Measurements from ENCODE around the gene ZNF185. TPM values are rescaled to one million over a fixed set of nuclear protein-coding genes. Genes with fewer than 3 reads are reported as not detected.

Gene ZNF185
- total and polyA plus RNA-seq, 9 of the 15 experiments (the other 6 are each of a cell fraction or from before 2014, with no cell fraction given), result 0.08 to 1.1 (median 0.22) TPM

DNA sequence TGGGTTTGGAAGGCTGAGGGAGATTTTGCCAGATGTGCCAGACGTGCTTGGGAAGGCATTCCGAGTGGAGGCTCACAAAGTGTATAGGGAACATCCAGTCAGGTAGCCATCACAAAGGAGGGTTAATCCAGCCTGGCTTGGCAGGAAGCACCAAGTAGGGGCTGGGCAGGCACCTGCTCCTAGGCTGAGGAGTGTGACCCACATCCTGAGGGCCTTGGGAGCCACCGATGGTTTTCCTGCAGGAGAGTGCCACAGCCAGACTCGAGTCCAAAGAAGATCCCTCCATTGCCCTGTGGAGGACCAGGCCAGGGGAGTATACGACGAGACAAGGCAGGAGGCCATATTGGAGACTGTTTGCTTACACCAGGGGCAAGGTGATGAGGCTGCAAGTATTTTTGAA lies 48.8 kb downstream of the ZNF185 start:
- FAIRE-seq (no peak), ATAC-seq (no peak), DNase-seq (ENCODE audit: extremely low read depth in 1 of 4, low spot score in 3 of 4) (no peak)
- in situ Hi-C loops (cut with MboI) (loop anchor here (10.0 kb wide), 1 partner anchor 718 kb away; no protein-coding TSS in a partner anchor), intact Hi-C loops (cut with micrococcal nuclease) (no loop called here)
- Histone ChIP-seq H3K27me3 (ENCODE audit: control insufficient read depth in 2 of 2, insufficient read depth in 2 of 2, low read length in 2 of 2) (no peaks in the 10 kb centered on the region), H3K4me2 (ENCODE audit: insufficient read depth, low read length) (no peak overlapping the region), H4K20me1 (replicated peaks; ENCODE audit: control insufficient read depth, insufficient read depth, low read length) (no peaks in the 10 kb centered on the region), H3K4me1 (replicated peaks in 1 of 2; ENCODE audit: control insufficient read depth in 2 of 2, insufficient read depth in 2 of 2, low read length in 2 of 2) (peaks cover 2 to 5% of the 10 kb centered on the region in 2 experiments; a peak in 4 of 5 replicates), H3K9me3 (replicated peaks; ENCODE audit: control insufficient read depth, insufficient read depth, low read depth, low read length) (no peaks in the 10 kb centered on the region), H3K79me2 (ENCODE audit: control insufficient read depth, insufficient read depth, low read length) (no peaks in the 10 kb centered on the region), H3K9me1 (ENCODE audit: control insufficient read depth, insufficient read depth, low read length) (no peaks in the 10 kb centered on the region), H2AFZ (ENCODE audit: low read depth, low read length) (no peak overlapping the region), H3K36me3 (ENCODE audit: control insufficient read depth, insufficient read depth, low read length) (no peaks in the 10 kb centered on the region), H3K27ac (ENCODE audit: extremely low read depth, low read depth, low read length) (no peak overlapping the region), H3K4me3 (no peak overlapping the region), H3K9ac (ENCODE audit: insufficient read depth in 1 of 2, low read depth in 2 of 2, low read length in 2 of 2) (no peak overlapping the region)
- CTCF ChIA-PET (ENCODE audit: low intra/inter-chr PET ratio), result no interaction called here
- WGBS (ENCODE audit: insufficient coverage, low coverage, missing lambda C conversion rate), result 44% methylated on average over 6 of the region's 6 CpGs
- no TSS peak for BruUV-seq (replicated peaks)
- POLR2A ChIA-PET, result interaction anchor here (0.6 to 1.8 kb wide), 2 partner anchors 17 to 498 kb away, joined by 3 to 5 read pairs; no protein-coding TSS in a partner anchor
- no peak for TF ChIP-seq ATF1 (CRISPR knock-in tag; IDR thresholded peaks at IDR 0.05)
- no peak for TF ChIP-seq ATF1 (tag; IDR thresholded peaks at IDR 0.05)
- TF ChIP-seq MAFG (tag; conservative IDR thresholded peaks at IDR 0.05), result no peak
- TF ChIP-seq ZNF830 (CRISPR knock-in tag; IDR thresholded peaks at IDR 0.05), result no peak
- TF ChIP-seq RB1 (IDR thresholded peaks at IDR 0.05; ENCODE audit: low read depth), result no peak

Other genes starting within 250 kb of the ZNF185 start
Only the 7 nearest of the 13 such genes appear.
- gene MAGEA2, start 144.2 kb upstream of the ZNF185 start, total RNA-seq (2014; rRNA removed), result 39.7 and 43.0 TPM in 2 replicates
- gene MAGEA2, start 144.2 kb upstream of the ZNF185 start, total RNA-seq (2014; rRNA removed; fragmentation: Illumina TruSeq; extraction: Trizol), result 34.9 and 35.6 TPM in 2 replicates
- gene MAGEA2, start 144.2 kb upstream of the ZNF185 start, total RNA-seq (2015; rRNA removed; fragmentation: Illumina TruSeq; extraction: Trizol), result 33.0 and 37.1 TPM in 2 replicates
- gene MAGEA2, start 144.2 kb upstream of the ZNF185 start, total RNA-seq (2021), result 23.5 and 27.5 TPM in 2 replicates
- gene MAGEA2, start 144.2 kb upstream of the ZNF185 start, polyA plus RNA-seq (2011; rRNA removed), result 48.5 and 80.3 TPM in 2 replicates
- 30.5 and 38.8 TPM in 2 replicates for gene MAGEA2, start 144.2 kb upstream of the ZNF185 start, polyA plus RNA-seq (2014; fragmentation: Illumina TruSeq; extraction: Trizol)
- 10 to 100 TPM; 18.6 to 32.5 TPM for gene MAGEA2, start 144.2 kb upstream of the ZNF185 start, polyA plus RNA-seq (2014; fragmentation: Nextera tagmentation; extraction: Ambion mirVana)
- 45.1 and 45.2 TPM in 2 replicates for gene MAGEA2, start 144.2 kb upstream of the ZNF185 start, polyA plus RNA-seq (2014; rRNA removed)
- 3.9 and 4.2 TPM in 2 replicates for gene CSAG3, start 138.8 kb upstream of the ZNF185 start, total RNA-seq (2014; rRNA removed)
- gene CSAG3, start 138.8 kb upstream of the ZNF185 start, total RNA-seq (2014; rRNA removed; fragmentation: Illumina TruSeq; extraction: Trizol), result 11.7 and 11.9 TPM in 2 replicates
- 14.4 and 17.8 TPM in 2 replicates for gene CSAG3, start 138.8 kb upstream of the ZNF185 start, total RNA-seq (2015; rRNA removed; fragmentation: Illumina TruSeq; extraction: Trizol)
- gene CSAG3, start 138.8 kb upstream of the ZNF185 start, total RNA-seq (2021), result 12.3 and 12.7 TPM in 2 replicates
- gene CSAG3, start 138.8 kb upstream of the ZNF185 start, polyA plus RNA-seq (2011; rRNA removed), result 18.0 and 36.6 TPM in 2 replicates
- 26.0 and 32.8 TPM in 2 replicates for gene CSAG3, start 138.8 kb upstream of the ZNF185 start, polyA plus RNA-seq (2014; fragmentation: Illumina TruSeq; extraction: Trizol)
- gene CSAG3, start 138.8 kb upstream of the ZNF185 start, polyA plus RNA-seq (2014; fragmentation: Nextera tagmentation; extraction: Ambion mirVana), result 10 to 100 TPM; 17.6 to 23.1 TPM
- gene CSAG3, start 138.8 kb upstream of the ZNF185 start, polyA plus RNA-seq (2014; rRNA removed), result 18.3 and 21.1 TPM in 2 replicates
- 132 and 140 TPM in 2 replicates for gene MAGEA6, start 128.4 kb upstream of the ZNF185 start, total RNA-seq (2014; rRNA removed)
- 77.9 and 80.5 TPM in 2 replicates for gene MAGEA6, start 128.4 kb upstream of the ZNF185 start, total RNA-seq (2014; rRNA removed; fragmentation: Illumina TruSeq; extraction: Trizol)
- 90.3 and 92.5 TPM in 2 replicates for gene MAGEA6, start 128.4 kb upstream of the ZNF185 start, total RNA-seq (2015; rRNA removed; fragmentation: Illumina TruSeq; extraction: Trizol)
- gene MAGEA6, start 128.4 kb upstream of the ZNF185 start, total RNA-seq (2021), result 107 and 113 TPM in 2 replicates
- 95.3 and 116 TPM in 2 replicates for gene MAGEA6, start 128.4 kb upstream of the ZNF185 start, polyA plus RNA-seq (2011; rRNA removed)
- gene MAGEA6, start 128.4 kb upstream of the ZNF185 start, polyA plus RNA-seq (2014; fragmentation: Illumina TruSeq; extraction: Trizol), result 103 and 119 TPM in 2 replicates
- gene MAGEA6, start 128.4 kb upstream of the ZNF185 start, polyA plus RNA-seq (2014; fragmentation: Nextera tagmentation; extraction: Ambion mirVana), result 10 to 100 TPM; 15.4 to 26.2 TPM
- 95.5 and 101 TPM in 2 replicates for gene MAGEA6, start 128.4 kb upstream of the ZNF185 start, polyA plus RNA-seq (2014; rRNA removed)
- gene CETN2, start 67.3 kb upstream of the ZNF185 start, total RNA-seq (2014; rRNA removed), result 15.7 and 16.7 TPM in 2 replicates
- gene CETN2, start 67.3 kb upstream of the ZNF185 start, total RNA-seq (2014; rRNA removed; fragmentation: Illumina TruSeq; extraction: Trizol), result 27.6 and 32.6 TPM in 2 replicates
- 26.9 and 28.8 TPM in 2 replicates for gene CETN2, start 67.3 kb upstream of the ZNF185 start, total RNA-seq (2015; rRNA removed; fragmentation: Illumina TruSeq; extraction: Trizol)
- gene CETN2, start 67.3 kb upstream of the ZNF185 start, total RNA-seq (2021), result 17.6 and 19.7 TPM in 2 replicates
- gene CETN2, start 67.3 kb upstream of the ZNF185 start, polyA plus RNA-seq (2011; rRNA removed), result 28.8 and 35.0 TPM in 2 replicates
- gene CETN2, start 67.3 kb upstream of the ZNF185 start, polyA plus RNA-seq (2014; fragmentation: Illumina TruSeq; extraction: Trizol), result 27.8 and 37.1 TPM in 2 replicates
- gene CETN2, start 67.3 kb upstream of the ZNF185 start, polyA plus RNA-seq (2014; fragmentation: Nextera tagmentation; extraction: Ambion mirVana), result 10 to 100 TPM; 24.7 to 36.0 TPM
- 22.3 and 22.6 TPM in 2 replicates for gene CETN2, start 67.3 kb upstream of the ZNF185 start, polyA plus RNA-seq (2014; rRNA removed)
- 37.1 and 38.4 TPM in 2 replicates for gene NSDHL, start 67.0 kb upstream of the ZNF185 start, total RNA-seq (2014; rRNA removed)
- gene NSDHL, start 67.0 kb upstream of the ZNF185 start, total RNA-seq (2014; rRNA removed; fragmentation: Illumina TruSeq; extraction: Trizol), result 26.9 and 30.5 TPM in 2 replicates
- gene NSDHL, start 67.0 kb upstream of the ZNF185 start, total RNA-seq (2015; rRNA removed; fragmentation: Illumina TruSeq; extraction: Trizol), result 21.0 and 22.5 TPM in 2 replicates
- 37.1 and 40.3 TPM in 2 replicates for gene NSDHL, start 67.0 kb upstream of the ZNF185 start, total RNA-seq (2021)
- 63.4 and 71.8 TPM in 2 replicates for gene NSDHL, start 67.0 kb upstream of the ZNF185 start, polyA plus RNA-seq (2011; rRNA removed)
- gene NSDHL, start 67.0 kb upstream of the ZNF185 start, polyA plus RNA-seq (2014; fragmentation: Illumina TruSeq; extraction: Trizol), result 52.5 and 62.8 TPM in 2 replicates
- gene NSDHL, start 67.0 kb upstream of the ZNF185 start, polyA plus RNA-seq (2014; fragmentation: Nextera tagmentation; extraction: Ambion mirVana), result 10 to 100 TPM; 49.7 to 57.4 TPM
- 40.8 and 41.1 TPM in 2 replicates for gene NSDHL, start 67.0 kb upstream of the ZNF185 start, polyA plus RNA-seq (2014; rRNA removed)
- not detected in 2 replicates for gene PNMA5, start 96.0 kb downstream of the ZNF185 start, total RNA-seq (2014; rRNA removed)
- gene PNMA5, start 96.0 kb downstream of the ZNF185 start, total RNA-seq (2014; rRNA removed; fragmentation: Illumina TruSeq; extraction: Trizol), result 0.07 TPM in 1 of 2 replicates, not detected in the other
- 0.07 TPM in 1 of 2 replicates, not detected in the other for gene PNMA5, start 96.0 kb downstream of the ZNF185 start, total RNA-seq (2015; rRNA removed; fragmentation: Illumina TruSeq; extraction: Trizol)
- 0.20 TPM in 1 of 2 replicates, not detected in the other for gene PNMA5, start 96.0 kb downstream of the ZNF185 start, total RNA-seq (2021)
- 0.03 TPM in 2 replicates for gene PNMA5, start 96.0 kb downstream of the ZNF185 start, polyA plus RNA-seq (2011; rRNA removed)
- gene PNMA5, start 96.0 kb downstream of the ZNF185 start, polyA plus RNA-seq (2014; fragmentation: Illumina TruSeq; extraction: Trizol), result 0.04 TPM in 1 of 2 replicates, not detected in the other
- gene PNMA5, start 96.0 kb downstream of the ZNF185 start, polyA plus RNA-seq (2014; fragmentation: Nextera tagmentation; extraction: Ambion mirVana), result not detected
- gene PNMA5, start 96.0 kb downstream of the ZNF185 start, polyA plus RNA-seq (2014; rRNA removed), result 0.07 TPM in 1 of 2 replicates, not detected in the other
- 1.2 and 1.3 TPM in 2 replicates for gene PNMA3, start 158.4 kb downstream of the ZNF185 start, total RNA-seq (2014; rRNA removed)
- gene PNMA3, start 158.4 kb downstream of the ZNF185 start, total RNA-seq (2014; rRNA removed; fragmentation: Illumina TruSeq; extraction: Trizol), result 0.64 and 0.65 TPM in 2 replicates
- gene PNMA3, start 158.4 kb downstream of the ZNF185 start, total RNA-seq (2015; rRNA removed; fragmentation: Illumina TruSeq; extraction: Trizol), result 0.98 and 1.0 TPM in 2 replicates
- 1.2 and 1.3 TPM in 2 replicates for gene PNMA3, start 158.4 kb downstream of the ZNF185 start, total RNA-seq (2021)
- 0.39 and 0.45 TPM in 2 replicates for gene PNMA3, start 158.4 kb downstream of the ZNF185 start, polyA plus RNA-seq (2011; rRNA removed)
- gene PNMA3, start 158.4 kb downstream of the ZNF185 start, polyA plus RNA-seq (2014; fragmentation: Illumina TruSeq; extraction: Trizol), result 0.92 and 1.2 TPM in 2 replicates
- gene PNMA3, start 158.4 kb downstream of the ZNF185 start, polyA plus RNA-seq (2014; fragmentation: Nextera tagmentation; extraction: Ambion mirVana), result under 1 TPM in 1 of 2 experiments, not detected in 1; 0.01 TPM
- 0.63 and 1.5 TPM in 2 replicates for gene PNMA3, start 158.4 kb downstream of the ZNF185 start, polyA plus RNA-seq (2014; rRNA removed)